PC-9 (cell line): ENCODE data around the gene ZMIZ1.

Source experiments
- CTCF ChIP-seq: fragments of 200-600 bp; sonication (generic); conservative IDR thresholded peaks from 2 replicates; pipeline ENCODE4 v1.6.1; 2017; ENCODE audit warnings: mixed run types, antibody characterized with exemption, mild to moderate bottlenecking, moderate library complexity
- EZH2 ChIP-seq: fragments of 200-600 bp; sonication (generic); IDR thresholded peaks from 2 replicates; pipeline ENCODE4 v1.8.0; 2017; ENCODE audit warnings: antibody characterized with exemption, low read depth

GRCh38 chr10:79055100-79055782, 13.5 kb upstream of the ZMIZ1 start:
- no peak for TF ChIP-seq CTCF
- no peak for TF ChIP-seq EZH2
